Tibial nerve (tissue), 4 donors: ENCODE measurements around the gene ZBTB1. TPM values are rescaled to one million over a fixed set of nuclear protein-coding genes. Genes with fewer than 3 reads are reported as not detected.

ENCODE experiments used
- DNase-seq, 2 donors: peaks; one replicate each; pipeline ENCODE4 v3.0.0-alpha.2; 2019; ENCODE audit warnings: low spot score in 2 of 2
- H3K27ac ChIP-seq, 4 donors: fragments of 200-600 bp; sonication (generic) in 3 of 4; one replicate each; pipeline ENCODE4 v1.5.1; 2017 to 2019; ENCODE audit warnings: mild to moderate bottlenecking in 1 of 4
- H3K27me3 ChIP-seq, 2 donors: fragments of 200-600 bp; sonication (generic) in 1 of 2; one replicate each; pipeline versions ENCODE4 v1.5.1 to v1.6.0; 2017 to 2019
- H3K36me3 ChIP-seq, 3 donors: fragments of 200-600 bp; sonication (generic); one replicate each; pipeline ENCODE4 v1.5.1; 2018 to 2019
- H3K4me1 ChIP-seq, 4 donors: fragments of 200-600 bp; sonication (generic) in 3 of 4; one replicate each; pipeline ENCODE4 v1.5.1; 2017 to 2019
- H3K4me3 ChIP-seq, 4 donors: fragments of 200-600 bp; sonication (generic) in 3 of 4; one replicate each; pipeline ENCODE4 v1.5.1; 2017 to 2019; ENCODE audit warnings: mild to moderate bottlenecking in 1 of 4, moderate library complexity in 1 of 4
- H3K9me3 ChIP-seq, 4 donors: fragments of 200-600 bp; sonication (generic) in 3 of 4; one replicate each; pipeline ENCODE4 v1.5.1; 2017 to 2019
- CTCF ChIP-seq, 5 experiments: fragments of 200-600 bp in 3 of 5; fragments of 450-650 bp in 2 of 5; sonication (generic) in 3 of 5; IDR thresholded peaks; one replicate each; pipeline ENCODE4 v1.5.1; 2016 to 2019; ENCODE audit warnings: antibody characterized with exemption in 5 of 5, mild to moderate bottlenecking in 3 of 5, moderate library complexity in 2 of 5
- EP300 ChIP-seq, 2 donors: sonication (generic); formaldehyde crosslinking; IDR thresholded peaks; one replicate each; pipeline ENCODE4 v1.6.1; 2017; ENCODE audit warnings: antibody characterized with exemption in 2 of 2, mild to moderate bottlenecking in 1 of 2
- POLR2A ChIP-seq, 2 donors: fragments of 450-650 bp; IDR thresholded peaks; one replicate each; pipeline ENCODE4 v1.6.1; 2017; ENCODE audit warnings: antibody characterized with exemption in 2 of 2, mild to moderate bottlenecking in 2 of 2, moderate library complexity in 2 of 2
- WGBS, 2 donors: methylation state at CpG; one replicate each; pipeline ENCODE4 v1.1.5; 2018; 5-methylcytosine and 5-hydroxymethylcytosine counted together
- total RNA-seq, 4 donors: library from RNA; depleted of rRNA; stranded (reverse); fragments of >200 nt; gene quantifications; one replicate each; pipeline ENCODE4 v1.1.0, GENCODE V29; 2016

ZBTB1 gene
- total RNA-seq, 4 donors from 2014 or later: 46.5 to 66.9 (median 55.9) TPM

DNA sequence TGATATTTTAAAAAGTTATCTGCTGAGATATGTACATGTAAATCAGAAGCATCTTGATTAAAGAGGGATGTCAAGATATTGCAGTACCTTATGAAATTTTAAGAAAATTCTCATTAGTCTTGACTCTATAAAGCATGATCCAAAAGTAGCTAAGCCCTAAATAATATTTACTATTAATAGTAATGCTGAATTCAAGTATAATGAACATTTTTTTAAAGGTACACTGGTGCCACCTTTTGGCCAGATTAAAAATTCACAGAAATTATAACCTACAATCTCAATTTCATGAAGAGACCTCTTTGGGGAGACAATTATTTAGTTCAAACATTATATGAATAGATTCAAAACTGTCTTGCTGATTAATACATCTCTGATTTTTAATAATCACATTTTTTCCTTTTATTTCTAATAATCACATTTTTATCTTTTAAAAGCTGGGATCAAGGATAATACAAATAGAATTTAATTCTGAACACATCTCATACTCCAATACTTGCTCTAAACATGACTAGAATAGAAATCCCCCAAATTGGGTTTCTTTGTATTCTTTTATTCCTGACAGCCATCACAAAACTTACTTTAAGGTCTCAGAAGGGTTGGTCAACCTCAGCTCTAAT is 25.8 kb upstream of the ZBTB1 start:
- H3K9me3 ChIP-seq: no peaks in the 10 kb centered on the region
- no peak for DNase-seq
- H3K27me3 ChIP-seq: no peaks in the 10 kb centered on the region
- H3K27ac ChIP-seq: no peak overlapping the region
- H3K4me1 ChIP-seq: no peaks in the 10 kb centered on the region
- no peak for TF ChIP-seq EP300 (IDR thresholded peaks at IDR 0.05)
- peak; percentile 10 to 37 (median 31) for TF ChIP-seq CTCF (IDR thresholded peaks at IDR 0.05)
- peaks cover 0 to 9% (median 0%) of the 10 kb centered on the region in 3 donors for H3K36me3 ChIP-seq
- H3K4me3 ChIP-seq: no peak overlapping the region

DNA sequence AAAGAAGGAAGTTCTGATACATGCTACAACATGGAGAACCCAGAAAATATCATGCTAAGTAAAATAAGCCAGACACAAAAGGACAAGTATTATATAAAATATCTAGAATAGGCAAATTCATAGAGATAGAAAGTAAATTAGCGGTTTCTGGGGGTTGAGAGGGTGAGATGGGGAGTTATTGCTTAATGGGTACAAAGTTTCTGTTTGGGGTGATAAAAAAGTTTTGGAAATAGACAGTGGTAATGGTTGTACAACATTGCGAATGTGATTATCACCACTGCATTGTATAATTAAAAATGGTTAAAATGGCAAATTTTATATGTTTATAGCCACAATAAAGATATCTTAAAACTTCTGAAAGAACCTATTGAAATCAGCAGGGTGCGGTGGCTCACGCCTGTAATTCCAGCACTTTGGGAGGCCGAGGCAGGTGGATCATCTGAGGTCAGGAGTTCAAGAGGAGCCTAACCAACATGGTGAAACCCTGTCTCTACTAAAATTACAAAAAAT is 15.9 kb upstream of the ZBTB1 start:
- Histone ChIP-seq H3K9me3 (no peaks in the 10 kb centered on the region), H3K27ac (no peak overlapping the region), H3K27me3 (no peaks in the 10 kb centered on the region), H3K36me3 (peaks cover 3 to 62% (median 9%) of the 10 kb centered on the region in 3 donors), H3K4me3 (no peak overlapping the region), H3K4me1 (no peaks in the 10 kb centered on the region)
- DNase-seq: no peak
- no peak for TF ChIP-seq POLR2A (IDR thresholded peaks at IDR 0.05)
- no peak for TF ChIP-seq EP300 (IDR thresholded peaks at IDR 0.05)
- TF ChIP-seq CTCF (IDR thresholded peaks at IDR 0.05): no peak
- WGBS, 2 donors: 85 to 95% methylated on average over 5 of the region's 5 CpGs

DNA sequence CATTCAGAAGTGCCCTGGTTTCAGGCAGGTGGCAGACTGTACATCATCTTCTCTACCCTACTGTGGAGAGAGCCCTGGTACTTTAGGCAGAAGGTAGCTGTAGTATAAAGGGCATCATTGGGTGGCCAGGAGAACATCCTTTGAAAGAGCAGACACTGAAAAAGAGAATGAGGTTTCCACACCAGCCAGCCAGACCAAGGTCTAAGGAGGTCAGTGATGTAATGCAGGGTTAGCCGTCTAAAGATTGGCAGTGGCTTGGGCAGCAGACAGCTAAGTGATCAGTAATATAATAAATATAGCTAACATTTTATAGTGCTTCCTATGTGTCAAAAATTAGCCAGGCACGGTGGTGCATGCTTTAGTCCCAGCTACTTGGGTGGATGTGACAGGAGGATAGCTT is 12.9 kb upstream of the ZBTB1 start:
- H3K4me3 ChIP-seq: no peak overlapping the region
- H3K27me3 ChIP-seq: no peaks in the 10 kb centered on the region
- no peak for DNase-seq
- WGBS, 2 donors: 64 to 66% methylated on average over 2 of the region's 2 CpGs
- H3K9me3 ChIP-seq: no peaks in the 10 kb centered on the region
- TF ChIP-seq CTCF (IDR thresholded peaks at IDR 0.05) (no peak), EP300 (IDR thresholded peaks at IDR 0.05) (no peak), POLR2A (IDR thresholded peaks at IDR 0.05) (no peak)
- H3K36me3 ChIP-seq: peaks cover 0 to 53% (median 3%) of the 10 kb centered on the region in 3 donors
- no peaks in the 10 kb centered on the region for H3K4me1 ChIP-seq
- no peak overlapping the region for H3K27ac ChIP-seq

DNA sequence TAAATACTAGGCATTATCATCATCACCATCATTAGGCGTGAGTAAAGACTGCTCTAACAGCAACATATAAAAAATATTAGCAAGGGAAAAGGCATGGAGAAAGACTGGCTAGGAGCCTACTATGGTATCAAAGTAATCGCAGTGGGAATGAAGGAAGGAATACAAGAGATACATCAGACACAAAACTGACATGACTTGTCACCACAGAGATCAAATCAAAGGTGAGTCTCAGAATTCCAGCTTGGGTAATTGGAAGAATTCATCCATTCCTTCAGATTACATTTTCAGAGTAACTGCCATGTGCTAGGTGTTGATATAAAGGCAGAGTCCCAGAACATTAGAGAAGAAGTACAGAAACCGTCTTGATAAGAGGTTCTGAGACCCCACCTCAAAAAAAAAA is 11.1 kb upstream of the ZBTB1 start:
- no peak for TF ChIP-seq CTCF (IDR thresholded peaks at IDR 0.05)
- DNase-seq: no peak
- Histone ChIP-seq H3K4me3 (no peak overlapping the region), H3K27ac (no peak overlapping the region), H3K4me1 (peaks cover 0 to 3% (median 0%) of the 10 kb centered on the region in 4 donors), H3K9me3 (no peaks in the 10 kb centered on the region), H3K36me3 (peaks cover 0 to 36% (median 0%) of the 10 kb centered on the region in 3 donors), H3K27me3 (no peaks in the 10 kb centered on the region)
- 92 to 94% methylated on average over 3 of the region's 3 CpGs for WGBS, 2 donors

GRCh38 chr14:64495252-64495651 is 9.3 kb upstream of the ZBTB1 start:
- Histone ChIP-seq H3K27me3 (no peaks in the 10 kb centered on the region), H3K9me3 (no peaks in the 10 kb centered on the region), H3K4me3 (no peak overlapping the region), H3K4me1 (peaks cover 0 to 15% (median 4%) of the 10 kb centered on the region in 4 donors), H3K27ac (no peak overlapping the region), H3K36me3 (peaks cover 0 to 20% (median 0%) of the 10 kb centered on the region in 3 donors)
- TF ChIP-seq CTCF (IDR thresholded peaks at IDR 0.05) (no peak), POLR2A (IDR thresholded peaks at IDR 0.05) (no peak), EP300 (IDR thresholded peaks at IDR 0.05) (no peak)
- no peak for DNase-seq
